ENCODE results near the gene MAPK9. TPM values are rescaled to one million over a fixed set of nuclear protein-coding genes. Genes with fewer than 3 reads are reported as not detected.

MAPK9 gene
- total RNA-seq, 1 donor from 2014 or later = 34.6 TPM

DNA sequence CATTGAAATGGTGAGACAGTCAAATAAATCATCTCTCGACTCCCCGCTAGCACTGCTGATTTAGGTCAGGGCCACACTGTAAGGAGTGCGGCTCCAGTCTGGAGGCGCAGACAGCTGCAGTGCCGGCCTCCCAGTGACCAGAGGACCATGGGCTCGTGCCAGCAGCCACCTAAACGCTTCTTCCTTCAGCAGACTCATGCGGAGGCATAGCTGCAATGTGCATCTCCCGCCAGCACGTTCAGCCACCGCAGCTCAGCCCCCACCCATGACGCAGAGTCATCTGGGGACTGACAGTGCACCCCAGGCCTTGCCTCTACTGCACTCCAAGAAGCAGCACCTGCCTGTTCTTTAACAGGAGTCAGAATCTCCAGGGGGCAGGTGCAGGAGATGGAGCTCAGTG, 13.6 kb upstream of the MAPK9 start:
- TF ChIP-seq, protein P1, sequence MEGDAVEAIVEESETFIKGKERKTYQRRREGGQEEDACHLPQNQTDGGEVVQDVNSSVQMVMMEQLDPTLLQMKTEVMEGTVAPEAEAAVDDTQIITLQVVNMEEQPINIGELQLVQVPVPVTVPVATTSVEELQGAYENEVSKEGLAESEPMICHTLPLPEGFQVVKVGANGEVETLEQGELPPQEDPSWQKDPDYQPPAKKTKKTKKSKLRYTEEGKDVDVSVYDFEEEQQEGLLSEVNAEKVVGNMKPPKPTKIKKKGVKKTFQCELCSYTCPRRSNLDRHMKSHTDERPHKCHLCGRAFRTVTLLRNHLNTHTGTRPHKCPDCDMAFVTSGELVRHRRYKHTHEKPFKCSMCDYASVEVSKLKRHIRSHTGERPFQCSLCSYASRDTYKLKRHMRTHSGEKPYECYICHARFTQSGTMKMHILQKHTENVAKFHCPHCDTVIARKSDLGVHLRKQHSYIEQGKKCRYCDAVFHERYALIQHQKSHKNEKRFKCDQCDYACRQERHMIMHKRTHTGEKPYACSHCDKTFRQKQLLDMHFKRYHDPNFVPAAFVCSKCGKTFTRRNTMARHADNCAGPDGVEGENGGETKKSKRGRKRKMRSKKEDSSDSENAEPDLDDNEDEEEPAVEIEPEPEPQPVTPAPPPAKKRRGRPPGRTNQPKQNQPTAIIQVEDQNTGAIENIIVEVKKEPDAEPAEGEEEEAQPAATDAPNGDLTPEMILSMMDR (IDR thresholded peaks at IDR 0.05) = no peak
- Mint-ChIP-seq H3K36me3 (ENCODE audit: low read depth) (peaks cover 10% of the 10 kb centered on the region), H3K4me3 (ENCODE audit: unreplicated experiment) (no peak overlapping the region), H3K4me1 (ENCODE audit: low read depth) (no peaks in the 10 kb centered on the region), H3K27me3 (ENCODE audit: low read depth) (no peaks in the 10 kb centered on the region), H3K27ac (ENCODE audit: unreplicated experiment) (no peak overlapping the region), H3K9me3 (ENCODE audit: low read depth) (no peaks in the 10 kb centered on the region)
- DNase-seq (ENCODE audit: low spot score) = no peak

GRCh38 chr5:180304431-180305375, 12.8 kb upstream of the MAPK9 start:
- H3K4me3 Mint-ChIP-seq (ENCODE audit: unreplicated experiment) = no peak overlapping the region
- no peaks in the 10 kb centered on the region for H3K4me1 Mint-ChIP-seq (ENCODE audit: low read depth)
- TF ChIP-seq, protein P1 (IDR thresholded peaks at IDR 0.05) = no peak

GRCh38 chr5:180304016-180304292, 12.1 kb upstream of the MAPK9 start:
- no peak for DNase-seq (ENCODE audit: low spot score)
- TF ChIP-seq, protein P1 (IDR thresholded peaks at IDR 0.05) = no peak
- Mint-ChIP-seq H3K4me3 (ENCODE audit: unreplicated experiment) (no peak overlapping the region), H3K4me1 (ENCODE audit: low read depth) (no peaks in the 10 kb centered on the region), H3K27me3 (ENCODE audit: low read depth) (no peaks in the 10 kb centered on the region), H3K27ac (ENCODE audit: unreplicated experiment) (no peak overlapping the region), H3K9me3 (ENCODE audit: low read depth) (no peaks in the 10 kb centered on the region), H3K36me3 (ENCODE audit: low read depth) (peaks cover 10% of the 10 kb centered on the region)

More at GRCh38 chr5:180304431-180305375, 12.8 kb upstream of the MAPK9 start:
- Mint-ChIP-seq H3K36me3 (ENCODE audit: low read depth) (peaks cover 10% of the 10 kb centered on the region), H3K9me3 (ENCODE audit: low read depth) (no peaks in the 10 kb centered on the region), H3K27me3 (ENCODE audit: low read depth) (no peaks in the 10 kb centered on the region), H3K27ac (ENCODE audit: unreplicated experiment) (no peak overlapping the region)
- DNase-seq (ENCODE audit: low spot score) = no peak

- no peaks in the 10 kb centered on the region for H3K9me3 Mint-ChIP-seq (ENCODE audit: low read depth)
- TF ChIP-seq, protein P1 (IDR thresholded peaks at IDR 0.05) = no peak
- H3K4me1 Mint-ChIP-seq (ENCODE audit: low read depth) = no peaks in the 10 kb centered on the region
- H3K27ac Mint-ChIP-seq (ENCODE audit: unreplicated experiment) = no peak overlapping the region
- DNase-seq (ENCODE audit: low spot score) = no peak
- no peaks in the 10 kb centered on the region for H3K27me3 Mint-ChIP-seq (ENCODE audit: low read depth)
- H3K4me3 Mint-ChIP-seq (ENCODE audit: unreplicated experiment) = no peak overlapping the region
- peaks cover 10% of the 10 kb centered on the region for H3K36me3 Mint-ChIP-seq (ENCODE audit: low read depth)
These were observed 11.5 kb upstream of the MAPK9 start for GRCh38 chr5:180303226-180304015.

- Mint-ChIP-seq H3K9me3 (ENCODE audit: low read depth) (no peaks in the 10 kb centered on the region), H3K36me3 (ENCODE audit: low read depth) (peaks cover 10% of the 10 kb centered on the region), H3K27ac (ENCODE audit: unreplicated experiment) (no peak overlapping the region), H3K4me1 (ENCODE audit: low read depth) (no peaks in the 10 kb centered on the region), H3K4me3 (ENCODE audit: unreplicated experiment) (no peak overlapping the region), H3K27me3 (ENCODE audit: low read depth) (no peaks in the 10 kb centered on the region)
- TF ChIP-seq, protein P1 (IDR thresholded peaks at IDR 0.05) = no peak
- no peak for DNase-seq (ENCODE audit: low spot score)
These were observed 10.4 kb upstream of the MAPK9 start for GRCh38 chr5:180302256-180302655.
